Amygdala (tissue), 56 donors: ENCODE data around the gene CNPY1.

ENCODE experiments used
- DNase-seq, 56 donors: peaks; one replicate each; lab custom pipeline; 2025; lab: John Stamatoyannopoulos, UW

Gene CNPY1

DNA sequence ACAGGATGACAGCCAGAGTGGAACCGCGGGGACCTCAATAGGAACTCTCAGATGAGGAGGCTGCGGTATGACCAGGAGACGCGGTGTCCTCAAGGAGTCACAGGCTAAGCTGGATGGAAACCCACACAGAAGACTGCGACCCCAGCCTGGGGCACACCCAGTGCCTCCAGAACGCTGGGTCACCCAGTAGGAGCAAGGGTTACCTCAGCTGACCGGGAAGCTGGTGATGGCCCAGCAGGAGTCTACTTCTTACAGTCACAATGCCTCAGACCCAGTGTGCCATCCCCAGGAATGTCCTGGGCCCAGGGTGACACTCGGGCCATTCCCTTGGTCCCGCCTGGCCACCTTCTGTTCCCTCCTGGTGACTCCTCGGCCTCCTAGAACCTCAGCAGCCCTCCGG, 29.9 kb downstream of the CNPY1 start:
- no peak for DNase-seq

DNA sequence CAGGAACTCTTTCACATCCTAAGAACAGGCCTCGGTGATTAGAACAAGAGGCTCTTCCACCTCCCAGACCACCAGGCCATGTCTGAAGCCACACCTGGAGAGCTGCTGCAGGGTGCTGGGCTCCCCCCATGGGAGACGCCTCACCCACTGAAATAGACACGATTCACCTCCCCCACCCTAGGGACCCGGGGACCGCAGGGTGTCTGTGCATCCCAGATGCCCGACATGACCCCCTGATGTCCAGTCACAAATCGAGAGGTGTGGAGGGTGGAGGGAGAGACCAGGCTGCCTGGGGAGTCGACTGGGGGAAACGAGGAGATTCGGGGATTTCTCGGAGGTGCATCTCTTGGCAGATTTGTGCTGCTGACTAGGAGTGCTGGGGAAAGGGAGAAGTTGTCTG, 31.0 kb downstream of the CNPY1 start:
- DNase-seq, result no peak

DNA sequence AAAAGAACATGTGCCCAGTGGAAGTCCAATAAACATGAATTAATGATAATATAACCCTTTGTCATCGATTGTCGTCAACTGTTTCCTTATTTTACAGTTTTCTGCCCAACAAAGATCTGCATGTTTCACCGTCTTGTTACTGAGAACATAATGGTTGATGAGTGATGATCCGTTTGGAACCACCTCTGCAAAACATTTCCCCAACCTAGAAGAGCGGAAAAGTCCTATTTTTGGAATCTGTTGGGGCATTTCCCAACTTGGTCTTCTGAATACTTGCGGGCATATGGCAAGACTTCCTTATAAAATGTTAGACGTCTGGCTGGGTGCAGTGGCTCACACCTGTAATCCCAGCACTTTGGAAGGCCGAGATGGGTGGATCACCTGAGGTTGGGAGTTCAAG, 32.1 kb downstream of the CNPY1 start:
- DNase-seq, result no peak

DNA sequence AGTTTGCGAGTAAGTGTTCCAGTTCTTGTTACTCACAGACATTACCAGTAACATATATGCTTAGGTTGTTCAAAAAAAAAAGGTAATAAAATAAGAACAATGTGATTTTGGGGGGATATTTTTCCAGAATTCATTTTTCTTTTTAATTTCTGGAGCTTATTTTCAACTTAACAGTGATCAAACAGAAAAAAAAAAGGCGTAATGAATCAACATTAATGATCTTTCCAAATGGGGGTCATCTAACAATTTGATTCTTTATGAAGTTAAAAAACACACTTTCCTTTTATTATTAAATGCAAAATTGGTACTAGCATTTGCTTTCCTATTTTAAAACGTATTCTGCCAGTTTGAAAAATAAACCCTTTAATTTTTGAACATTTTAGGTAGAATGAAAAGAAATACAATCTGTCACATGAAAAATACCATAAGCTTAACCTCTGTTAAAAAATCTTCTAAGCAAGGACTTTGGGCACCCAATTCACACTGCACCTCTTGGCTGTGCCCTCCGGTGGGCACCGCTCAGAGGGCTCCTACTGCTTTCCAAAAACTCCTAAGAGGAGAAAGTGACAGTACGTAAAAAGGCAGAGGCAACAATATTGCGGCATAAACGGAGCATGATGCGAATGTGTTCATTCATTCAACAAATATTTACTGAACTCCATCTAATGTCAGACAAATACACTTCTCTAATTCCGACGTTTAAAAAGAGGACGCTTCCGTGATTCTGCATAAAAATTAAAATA, 32.6 kb downstream of the CNPY1 start:
- DNase-seq, result no peak

DNA sequence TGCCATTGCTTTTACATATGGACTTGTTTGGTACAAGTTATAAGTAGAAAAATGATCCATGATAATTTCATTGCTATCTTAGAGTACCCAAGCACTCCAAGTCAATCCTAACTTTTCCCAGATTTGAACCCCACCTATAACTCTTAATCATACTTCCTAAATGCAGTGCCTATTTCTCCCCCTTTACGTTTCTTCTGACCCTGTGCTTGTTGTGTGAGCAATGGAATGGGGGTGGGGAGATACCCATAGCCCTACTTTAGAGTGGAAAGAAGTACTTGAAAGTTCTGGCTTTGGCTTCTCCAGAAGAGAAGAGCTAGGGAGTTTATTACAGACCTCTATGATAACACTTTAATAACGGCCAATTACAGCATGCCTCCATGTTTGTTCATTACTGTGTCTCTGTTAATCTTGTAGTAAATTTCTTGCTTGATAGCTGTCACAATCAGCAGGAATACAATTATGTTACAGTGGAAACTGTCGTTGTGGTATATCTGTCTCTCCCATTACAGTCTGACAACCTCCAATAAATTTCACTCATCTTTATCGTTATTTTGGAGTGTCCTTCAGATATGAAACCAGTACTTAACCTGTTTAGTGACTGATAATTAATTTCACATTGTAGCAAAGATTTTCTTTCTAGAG, 34.0 kb downstream of the CNPY1 start:
- DNase-seq, result no peak

DNA sequence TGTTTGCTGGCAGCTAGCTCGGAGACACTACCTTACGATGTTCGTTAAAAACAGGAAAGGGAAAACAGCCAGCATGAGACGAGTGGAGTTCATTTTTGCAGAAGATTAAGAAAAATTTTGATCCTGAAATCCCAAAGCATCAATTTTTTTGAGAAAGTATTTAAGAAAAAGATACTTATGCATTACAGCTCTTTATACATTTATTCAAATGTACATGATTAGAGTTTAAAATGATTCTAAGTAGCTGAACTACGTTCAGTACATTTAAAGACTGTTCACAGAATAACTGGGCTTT, 34.7 kb downstream of the CNPY1 start:
- DNase-seq, result no peak

DNA sequence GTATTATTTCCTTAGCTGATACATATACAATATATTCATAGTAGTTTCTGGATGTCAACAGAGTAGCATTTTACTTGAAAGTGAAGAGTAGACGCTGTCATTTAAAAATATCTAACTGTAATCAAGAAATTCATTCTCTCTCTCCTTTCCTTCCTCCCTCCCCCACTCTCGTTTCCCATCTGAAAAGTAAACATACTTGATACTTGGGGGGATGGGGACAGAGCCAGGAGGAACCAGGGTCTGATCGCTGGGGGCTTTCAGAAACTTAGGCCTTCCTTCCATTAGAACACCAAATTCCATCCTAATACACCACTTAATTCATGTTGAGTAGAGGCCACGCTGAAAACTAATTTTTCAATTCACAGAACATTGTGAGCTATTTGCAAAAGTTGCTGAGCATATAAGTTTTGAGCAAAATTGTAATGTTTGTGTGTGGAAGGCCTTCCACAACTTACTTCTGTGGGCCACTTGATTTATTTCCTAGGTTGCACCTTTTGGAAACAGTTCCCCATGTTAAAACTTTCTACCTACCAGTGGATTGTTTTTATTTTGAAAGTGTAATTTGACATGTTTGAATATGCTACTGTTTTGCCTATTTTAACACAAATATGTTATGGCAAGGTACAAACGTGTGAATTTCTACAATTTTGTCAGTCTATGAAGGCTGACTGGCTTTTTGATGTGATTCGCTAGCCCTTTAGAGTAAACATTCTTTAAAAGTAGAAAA, 35.2 kb downstream of the CNPY1 start:
- no peak for DNase-seq

DNA sequence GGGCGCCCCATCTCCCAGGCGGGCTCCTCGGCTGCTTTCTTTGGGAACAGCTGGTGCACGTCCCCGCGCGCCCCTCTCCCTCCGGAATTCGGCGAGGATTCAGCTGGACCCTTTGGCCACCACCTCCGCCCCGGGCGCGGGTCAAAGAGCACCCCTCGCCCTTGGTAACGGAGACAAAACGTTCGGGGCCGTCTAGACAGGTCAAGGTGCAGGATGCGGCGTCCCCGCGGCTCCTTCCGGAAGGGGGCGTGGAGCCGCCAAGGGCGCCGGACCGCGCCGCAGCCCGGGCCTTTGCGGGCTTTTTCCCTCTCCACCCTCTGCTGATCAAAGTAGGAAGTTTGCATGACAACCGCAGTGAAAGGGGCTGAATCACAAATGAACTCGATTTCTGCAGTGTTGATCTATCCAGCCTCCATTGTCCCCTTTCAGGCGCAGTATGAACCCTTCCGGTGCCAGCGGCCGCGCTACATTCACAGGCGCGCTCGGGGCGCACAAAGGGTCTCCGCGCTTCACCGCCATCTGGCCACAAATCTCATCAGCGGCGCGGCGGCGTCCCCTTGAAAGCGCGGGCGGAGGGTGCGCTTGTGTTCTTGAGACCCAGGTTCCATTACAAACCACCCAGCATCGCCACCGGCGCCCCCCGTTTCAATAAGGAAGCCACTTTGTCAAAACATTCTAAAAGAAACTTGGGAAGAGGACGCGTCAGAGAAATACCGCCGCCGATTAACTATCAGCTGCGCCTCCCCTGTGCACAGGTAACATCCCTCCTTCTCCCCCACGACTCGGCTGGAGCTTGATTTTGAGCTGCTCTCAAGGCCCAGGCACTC, 36.4 kb downstream of the CNPY1 start:
- no peak for DNase-seq

DNA sequence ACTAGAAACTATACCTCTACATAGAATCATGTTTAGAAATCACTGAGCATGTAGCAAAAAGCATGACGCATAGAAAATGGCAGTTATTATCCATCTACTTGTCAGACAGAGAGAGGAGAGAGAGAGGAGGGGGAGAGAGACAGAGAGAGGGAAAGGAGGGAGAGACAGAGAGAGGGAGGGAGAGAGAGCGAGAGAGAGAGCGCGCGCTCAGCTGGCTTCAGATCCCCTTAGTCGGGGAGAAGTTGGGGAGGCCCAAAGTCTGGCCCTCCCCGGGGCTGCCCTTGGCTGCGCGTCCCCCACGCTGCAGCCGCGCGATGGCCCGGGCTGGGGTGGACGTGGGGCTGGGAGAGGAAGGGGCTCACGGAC, 37.0 kb downstream of the CNPY1 start:
- no peak for DNase-seq

DNA sequence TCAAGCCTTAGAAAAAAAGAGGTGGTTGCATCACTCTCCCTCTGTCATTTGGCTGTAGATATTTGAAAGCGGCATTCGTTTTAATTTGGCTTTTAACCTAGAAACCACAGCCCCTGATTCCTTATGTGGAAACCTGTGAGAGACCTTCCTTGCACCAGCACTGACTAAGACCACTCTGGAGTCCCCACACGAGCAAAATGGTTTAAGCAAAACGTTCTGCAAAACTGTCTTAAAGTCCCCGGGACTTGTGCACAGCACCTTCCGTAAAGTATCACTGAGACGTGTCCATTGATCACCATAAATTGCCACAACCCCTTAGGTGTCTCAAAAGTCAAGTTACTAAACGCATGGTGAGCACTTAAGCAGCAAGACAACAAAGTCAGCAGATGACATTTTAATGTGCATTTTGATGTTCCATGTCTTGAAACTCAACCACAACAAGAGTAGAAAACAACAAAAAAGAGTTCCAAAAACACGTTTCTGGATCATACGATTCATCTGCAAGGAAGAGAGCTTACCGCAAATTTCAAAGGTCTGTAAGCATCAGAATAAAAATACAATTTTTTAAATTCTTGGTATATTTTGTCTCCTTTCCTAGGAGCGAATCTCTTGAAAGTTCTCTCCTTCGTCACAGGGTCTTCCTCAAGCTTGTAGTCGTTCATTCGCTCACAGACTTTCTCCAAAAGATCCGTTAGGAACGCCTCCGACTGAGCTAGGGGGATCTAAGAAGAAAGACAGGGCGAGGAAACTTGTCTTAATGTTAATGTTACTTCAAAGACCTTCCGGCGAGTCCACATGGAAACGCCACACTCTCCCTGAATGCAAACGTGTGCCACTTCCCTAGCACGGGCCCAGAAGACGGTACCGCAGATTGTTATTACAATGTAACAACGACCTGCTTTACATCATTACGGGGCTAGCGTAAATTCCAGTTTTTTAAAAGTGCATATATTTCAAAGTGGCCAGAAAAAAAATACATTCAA, 37.7 kb downstream of the CNPY1 start:
- DNase-seq, result no peak

DNA sequence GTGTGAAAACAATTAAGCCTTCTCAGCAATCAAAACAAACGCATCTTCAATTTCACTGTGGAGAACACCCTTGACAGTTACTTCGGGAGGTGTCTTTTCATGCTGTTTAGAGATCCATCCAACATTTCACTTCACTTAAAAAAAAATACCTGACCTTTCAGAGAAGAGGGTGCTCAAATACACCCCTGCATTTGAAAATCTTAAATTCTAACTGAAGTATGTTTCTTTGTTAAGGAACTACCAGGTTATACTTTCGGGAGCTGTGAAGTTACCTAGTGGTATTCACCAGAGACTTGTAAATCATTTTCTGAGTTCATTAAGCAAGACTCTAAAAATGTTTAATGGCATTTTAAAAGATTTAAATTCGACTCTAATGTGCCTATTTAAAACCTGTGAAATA, 38.8 kb downstream of the CNPY1 start:
- no peak for DNase-seq

DNA sequence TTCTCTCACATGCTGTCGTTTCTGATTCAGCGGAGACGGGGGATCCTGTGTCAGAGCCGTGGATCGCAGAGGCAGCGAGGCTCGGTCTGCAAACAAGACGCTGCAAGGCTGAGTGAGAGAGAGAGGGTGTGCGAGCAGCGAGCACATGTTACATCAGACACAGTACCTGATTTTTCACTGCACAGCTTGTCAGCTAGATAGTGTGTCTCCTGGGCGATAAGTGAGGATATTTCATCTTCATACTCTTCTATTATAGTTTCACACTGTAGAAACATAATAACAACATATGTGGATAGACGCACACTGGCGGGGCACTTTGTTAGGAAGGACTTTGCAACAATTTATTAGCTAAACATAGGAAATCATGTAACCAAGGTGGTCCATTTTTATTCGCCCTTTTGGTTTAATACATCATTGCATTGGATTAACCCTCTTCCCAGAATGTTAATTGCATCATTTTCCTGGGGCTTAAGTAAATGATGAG, 39.5 kb downstream of the CNPY1 start:
- no peak for DNase-seq

DNA sequence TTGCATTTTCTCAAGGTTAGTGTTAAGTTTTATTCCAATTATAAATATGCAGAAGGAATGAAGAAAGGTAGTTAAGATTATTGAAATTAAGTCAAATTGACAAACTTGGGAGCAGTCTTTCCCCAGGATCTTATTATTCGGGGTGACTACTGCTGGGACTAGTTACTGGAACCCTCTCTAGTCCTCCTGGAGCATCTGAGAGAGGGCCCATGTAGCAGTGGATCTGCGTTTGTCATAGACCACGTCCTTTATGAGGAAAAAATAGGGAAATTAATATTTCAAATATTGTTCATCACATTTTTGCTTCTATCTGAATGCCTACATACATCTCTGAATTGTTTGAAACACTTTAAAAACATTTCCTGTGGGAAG, 41.0 kb downstream of the CNPY1 start:
- no peak for DNase-seq

DNA sequence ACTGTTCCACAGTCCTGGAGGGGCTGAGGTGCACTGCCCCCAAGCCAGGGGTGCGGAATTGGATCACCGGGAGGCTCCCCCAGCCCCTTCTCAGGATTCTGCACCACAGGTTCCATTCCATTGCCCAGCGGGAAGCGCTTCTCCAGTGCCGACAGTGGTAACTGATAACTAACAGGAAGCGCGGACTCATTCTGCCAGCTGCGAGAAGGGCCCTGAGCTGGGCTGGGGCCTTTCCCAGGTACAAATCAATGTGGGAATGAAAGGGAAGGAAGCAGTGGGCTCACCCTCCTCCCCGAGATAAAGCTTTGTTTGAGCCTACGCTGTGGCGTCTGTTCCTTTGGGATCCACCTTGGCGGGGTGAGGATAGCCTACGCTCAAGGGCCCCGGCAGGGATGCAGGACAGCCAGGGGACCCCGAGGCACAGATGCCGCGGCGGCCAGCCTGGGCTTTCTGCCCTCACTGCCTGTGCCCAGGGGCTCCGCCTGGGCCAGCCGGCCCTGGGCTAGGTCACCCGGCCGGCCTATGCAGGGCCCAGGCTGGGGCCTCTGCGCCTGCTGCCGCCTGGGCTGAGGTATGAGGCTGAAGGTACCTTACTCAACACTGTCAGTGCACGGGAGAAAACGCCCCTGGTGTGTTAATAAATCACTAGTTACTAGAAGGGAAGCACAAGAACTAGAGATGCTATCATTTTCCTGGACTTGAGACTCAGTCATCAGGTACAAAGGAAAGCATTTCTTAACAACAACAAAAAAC, 49.0 kb downstream of the CNPY1 start:
- no peak for DNase-seq

DNA sequence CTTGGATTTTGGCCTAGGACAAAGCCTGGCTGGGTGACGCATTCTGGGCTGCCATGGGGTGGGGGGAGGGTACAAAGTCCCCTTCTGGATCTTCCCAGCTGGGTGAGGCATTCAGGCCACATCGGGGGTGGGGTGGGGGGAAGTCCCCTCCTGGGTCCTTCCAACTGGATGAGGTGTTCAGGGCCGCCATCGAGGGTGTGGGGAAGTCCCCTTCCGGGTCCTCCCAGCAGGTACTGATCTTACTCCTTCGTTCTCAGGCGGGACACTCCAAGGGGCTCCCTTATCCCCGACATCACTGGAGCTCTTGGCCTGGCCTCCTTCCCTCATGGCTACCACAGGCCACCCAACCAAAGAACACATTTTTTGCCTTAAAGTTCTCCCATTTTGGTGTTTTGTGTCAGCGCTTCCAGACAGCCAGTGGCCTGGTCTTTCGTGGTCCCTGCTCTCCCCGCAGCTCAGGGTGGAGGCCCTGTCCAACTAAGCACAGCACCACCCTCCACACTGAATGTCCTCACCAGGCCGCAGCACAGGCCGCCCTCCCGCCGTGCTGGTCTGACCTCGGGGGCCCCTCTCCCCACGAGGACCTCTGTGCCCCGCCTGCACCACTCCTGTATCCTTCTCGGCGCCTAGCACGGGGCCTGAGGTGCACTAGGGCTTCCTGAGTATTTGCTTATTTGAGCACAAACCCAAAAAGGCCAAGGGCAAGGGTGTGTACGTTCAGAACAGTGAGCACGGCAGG, 49.9 kb downstream of the CNPY1 start:
- no peak for DNase-seq

DNA sequence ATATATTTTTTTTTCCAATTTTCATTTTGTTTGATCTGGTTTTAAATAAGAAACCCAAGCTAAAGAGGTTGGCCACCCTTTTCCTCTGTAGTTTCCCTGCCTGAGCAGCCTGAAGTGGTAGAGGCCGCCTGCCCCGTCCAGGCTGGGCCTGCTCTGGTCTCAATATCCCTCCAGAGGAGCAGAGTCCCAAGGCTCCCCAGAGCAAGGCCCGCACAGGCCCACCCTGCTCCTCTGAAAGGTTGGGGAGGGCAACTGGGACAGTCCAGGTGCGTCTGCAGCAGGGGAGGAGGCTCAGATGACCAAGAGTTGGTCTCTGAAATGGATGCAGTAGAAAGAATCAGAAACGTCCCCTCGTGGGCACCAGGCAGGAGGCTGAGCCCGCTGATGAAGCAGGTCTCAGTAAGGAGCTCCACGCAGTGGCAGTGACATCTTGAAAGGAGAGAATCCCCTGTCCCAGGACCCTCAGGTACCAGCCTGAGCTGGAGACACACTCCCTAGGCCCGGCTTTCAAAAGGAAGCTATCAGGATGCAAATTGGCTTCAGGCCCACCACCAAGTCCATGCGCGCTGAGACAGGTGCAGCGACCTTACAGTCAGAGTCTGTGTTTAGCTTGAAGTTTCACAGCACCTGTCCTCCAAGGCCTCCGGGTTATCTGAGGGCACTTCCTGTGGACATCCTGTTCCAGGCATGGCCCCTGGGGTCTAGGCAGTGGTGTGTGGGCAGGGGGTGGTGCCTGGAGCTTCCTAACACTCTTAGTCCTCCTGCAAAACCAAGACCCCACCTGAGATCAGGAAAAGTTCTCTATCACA, 50.7 kb downstream of the CNPY1 start:
- DNase-seq, result no peak

DNA sequence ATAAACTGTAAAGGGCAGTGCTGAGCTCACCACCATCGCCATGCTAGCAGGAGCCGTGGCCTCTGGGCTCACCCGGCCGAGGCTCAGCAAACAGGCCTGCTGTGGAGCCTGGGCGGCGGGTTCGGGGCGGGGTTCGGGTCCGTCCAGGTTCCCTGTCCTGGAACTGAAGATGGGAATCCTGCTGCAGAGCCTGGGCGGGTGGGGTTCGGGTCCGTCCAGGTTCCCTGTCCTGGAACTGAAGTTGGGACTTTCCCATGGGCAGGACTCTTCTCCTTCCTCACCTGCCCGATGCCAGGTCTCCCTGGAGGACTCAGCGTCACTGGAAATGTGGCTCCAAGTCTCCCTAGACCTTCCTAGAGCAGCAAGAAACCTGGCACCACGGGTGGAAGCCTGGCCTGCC, 51.8 kb downstream of the CNPY1 start:
- no peak for DNase-seq
